Smooth muscle cell (in vitro differentiated cells): ENCODE measurements around the gene C3. TPM values are rescaled to one million over a fixed set of nuclear protein-coding genes. Genes with fewer than 3 reads are reported as not detected.
A peak's percentile ranks its signal among the peaks of the same experiment; 100 is the strongest.

Experiments
- DNase-seq: peaks from one replicate; lab custom pipeline; 2025; ENCODE audit not compliant: unreplicated experiment; lab: John Stamatoyannopoulos, UW
- H2AFZ ChIP-seq: fragments of 200-600 bp; sonication (generic); 2 replicates; pipeline ENCODE4 v1.6.0; 2016; ENCODE audit warnings: antibody characterized with exemption, low read depth, mild to moderate bottlenecking
- H3F3A ChIP-seq: fragments of 200-600 bp; sonication (generic); 2 replicates; pipeline ENCODE4 v1.6.0; 2017; ENCODE audit warnings: antibody characterized with exemption, low read depth
- H3K27ac ChIP-seq: fragments of 200-600 bp; sonication (generic); 2 replicates; pipeline ENCODE4 v1.5.1; 2016; ENCODE audit warnings: low read depth, mild to moderate bottlenecking
- H3K27me3 ChIP-seq: fragments of 200-600 bp; sonication (generic); 2 replicates; pipeline ENCODE4 v1.6.1; 2016; ENCODE audit warnings: low read depth, mild to moderate bottlenecking
- H3K36me3 ChIP-seq: fragments of 200-600 bp; sonication (generic); 2 replicates; pipeline ENCODE4 v1.5.1; 2016; ENCODE audit warnings: low read depth
- H3K4me1 ChIP-seq: fragments of 200-600 bp; sonication (generic); 2 replicates; pipeline ENCODE4 v1.5.1; 2016; ENCODE audit warnings: low read depth
- H3K4me2 ChIP-seq: fragments of 200-600 bp; sonication (generic); 2 replicates; pipeline ENCODE4 v1.6.0; 2016; ENCODE audit warnings: mild to moderate bottlenecking
- H3K4me3 ChIP-seq: fragments of 200-600 bp; sonication (generic); 2 replicates; pipeline ENCODE4 v1.5.1; 2016; ENCODE audit warnings: mild to moderate bottlenecking
- H3K79me2 ChIP-seq: fragments of 200-600 bp; sonication (generic); 2 replicates; pipeline ENCODE4 v1.6.0; 2016; ENCODE audit warnings: low read depth, mild to moderate bottlenecking
- H3K9ac ChIP-seq: fragments of 200-600 bp; sonication (generic); 2 replicates; pipeline ENCODE4 v1.6.0; 2016; ENCODE audit warnings: low read depth
- H3K9me3 ChIP-seq: fragments of 200-600 bp; sonication (generic); replicated peaks from 2 replicates; pipeline ENCODE4 v1.5.1; 2016; ENCODE audit warnings: low read depth
- H4K20me1 ChIP-seq: fragments of 200-600 bp; sonication (generic); 2 replicates; pipeline ENCODE4 v1.6.0; 2016; ENCODE audit warnings: low read depth
- CTCF ChIP-seq: fragments of 200-600 bp; sonication (generic); IDR thresholded peaks from 2 replicates; pipeline ENCODE4 v1.5.1; 2017; ENCODE audit warnings: borderline replicate concordance, mild to moderate bottlenecking, antibody characterized with exemption; ENCODE audit not compliant: insufficient read depth, poor library complexity, severe bottlenecking
- WGBS: methylation state at CpG from one replicate; pipeline ENCODE4 v1.1.7; 2016; ENCODE audit warnings: low lambda C conversion rate; 5-methylcytosine and 5-hydroxymethylcytosine counted together
- polyA plus RNA-seq: library from polyadenylated mRNA; unstranded; fragments of >200 nt; fragmentation: Nextera tagmentation; extraction: Ambion mirVana; gene quantifications from 2 replicates; pipeline ENCODE4 v1.2.1, GENCODE V29; 2016
- total RNA-seq: library from RNA; depleted of rRNA; stranded (reverse); fragments of >200 nt; gene quantifications from 2 replicates; pipeline ENCODE4 v1.2.3, GENCODE V29; 2014

Gene C3
- total and polyA plus RNA-seq, 2 experiments from 2014 or later = 6.4 to 25.1 TPM

GRCh38 chr19:6739390-6739882 lies 19.0 kb upstream of the C3 start, which contains the start of gene TRIP10:
TRIP10 (plus strand) TSS chr19:6739680; CDS start chr19:6739762, 82 bp downstream.
- Histone ChIP-seq H3K4me3 (peak within 1 kb of the TSS; percentile 92), H3F3A (peaks cover 30% of the 10 kb centered on the region), H3K4me2 (peak within 1 kb of the TSS; percentile 93), H3K27me3 (no peaks in the 10 kb centered on the region), H2AFZ (peak within 1 kb of the TSS; percentile 86), H4K20me1 (peaks cover 30% of the 10 kb centered on the region), H3K36me3 (no peaks in the 10 kb centered on the region), H3K27ac (peak within 1 kb of the TSS; percentile 79), H3K9me3 (no peaks in the 10 kb centered on the region), H3K9ac (peak within 1 kb of the TSS; percentile 81), H3K4me1 (peaks cover 54% of the 10 kb centered on the region), H3K79me2 (peaks cover 28% of the 10 kb centered on the region)
- TF ChIP-seq CTCF = no peak
- 2% methylated on average over 19 of the region's 47 CpGs for WGBS
- DNase-seq = peak; percentile 79

DNA sequence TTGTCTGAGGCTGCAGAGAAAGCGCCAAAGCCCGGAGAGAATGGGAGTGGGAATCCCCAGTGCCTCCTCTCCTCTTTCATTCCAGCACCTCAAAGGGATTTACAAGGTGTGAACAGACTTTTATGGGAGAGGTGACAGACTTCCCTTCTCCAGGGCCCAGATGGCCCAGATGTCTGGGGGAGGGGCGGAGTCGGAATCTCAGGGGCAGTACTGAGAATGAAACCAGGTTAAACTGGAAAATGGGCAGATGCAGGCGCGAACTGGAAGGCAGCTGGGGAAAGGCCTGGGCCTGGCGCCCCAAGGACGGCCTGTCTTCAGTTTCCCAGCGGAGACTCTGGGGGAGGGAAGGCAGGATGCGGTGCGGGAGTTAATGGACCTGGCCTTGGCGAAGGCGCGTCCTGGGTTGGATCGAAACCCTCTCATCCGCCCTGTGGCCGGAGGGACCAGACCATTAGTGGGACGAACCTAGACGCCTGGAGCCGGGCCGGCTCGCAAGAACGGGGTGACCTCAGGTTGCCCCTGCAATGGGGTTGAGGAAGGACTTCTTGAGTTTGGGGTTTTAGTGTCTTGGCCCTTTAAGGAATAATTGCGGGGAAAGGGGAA lies 18.4 kb upstream of the C3 start:
- WGBS = 4% methylated on average over 24 of the region's 24 CpGs
- H3K36me3 ChIP-seq = no peaks in the 10 kb centered on the region
- no peak for TF ChIP-seq CTCF
- peak overlapping the region; percentile 47 for H3K4me3 ChIP-seq
- H3F3A ChIP-seq = peaks cover 30% of the 10 kb centered on the region
- H3K27me3 ChIP-seq = no peaks in the 10 kb centered on the region
- H3K9ac ChIP-seq = peak overlapping the region; percentile 29
- DNase-seq = peak; percentile 63
- H3K4me2 ChIP-seq = peak overlapping the region; percentile 80
- H3K79me2 ChIP-seq = peaks cover 28% of the 10 kb centered on the region
- no peaks in the 10 kb centered on the region for H3K9me3 ChIP-seq
- peak overlapping the region; percentile 69 for H3K27ac ChIP-seq
- peak overlapping the region; percentile 86 for H2AFZ ChIP-seq
- peaks cover 26% of the 10 kb centered on the region for H4K20me1 ChIP-seq
- peaks cover 49% of the 10 kb centered on the region for H3K4me1 ChIP-seq

GRCh38 chr19:6737873-6738786 lies 17.7 kb upstream of the C3 start:
- Histone ChIP-seq H3K4me2 (peak overlapping the region; percentile 80), H3K36me3 (no peaks in the 10 kb centered on the region), H3K9ac (peak overlapping the region; percentile 29), H3F3A (peaks cover 30% of the 10 kb centered on the region), H2AFZ (no peak overlapping the region), H3K27ac (peak overlapping the region; percentile 69), H3K9me3 (no peaks in the 10 kb centered on the region), H4K20me1 (peaks cover 23% of the 10 kb centered on the region), H3K4me1 (peaks cover 41% of the 10 kb centered on the region), H3K4me3 (peak overlapping the region; percentile 47), H3K79me2 (peaks cover 28% of the 10 kb centered on the region), H3K27me3 (no peaks in the 10 kb centered on the region)
- TF ChIP-seq CTCF = peak; percentile 49
- 17% methylated on average over 13 of the region's 13 CpGs for WGBS
- DNase-seq = peak; percentile 79
